ENCODE measurements around the gene DNAJB12. TPM values are rescaled to one million over a fixed set of nuclear protein-coding genes. Genes with fewer than 3 reads are reported as not detected.
"Not testable (repeated sequence)": the region's sequence is repeated elsewhere in the genome, so short reads cannot be mapped to it uniquely, and the experiment has no call there.

DNAJB12 gene
- total RNA-seq = 10 to 100 TPM; 17.5 to 22.0 TPM
- polyA plus RNA-seq = 10 to 100 TPM; 15.9 to 20.3 TPM

GRCh38 chr10:72354356-72355213 is at the start of gene DNAJB12:
DNAJB12 (minus strand) TSS chr10:72354919; CDS start chr10:72354897, 22 bp downstream.
- WGBS = under 1% methylated on average over 74 of the region's 74 CpGs
- Histone ChIP-seq H3K4me1 (ENCODE audit: control insufficient read depth in 4 of 4, insufficient read depth in 4 of 4, low read length in 3 of 4) (peaks cover 3 to 23% (median 17%) of the 10 kb centered on the region in 4 donors), H3K9me3 (ENCODE audit: control insufficient read depth in 4 of 4, low read length in 3 of 4) (no peaks in the 10 kb centered on the region), H3K27ac (ENCODE audit: low read depth in 1 of 2, low read length in 2 of 2) (peak within 1 kb of the TSS; percentile 90 to 98), H3K4me3 (ENCODE audit: low read depth in 1 of 3, low read length in 3 of 3) (peak within 1 kb of the TSS; percentile 76 to 98 (median 83)), H3K9ac (ENCODE audit: low read depth in 1 of 2, low read length in 2 of 2) (peak within 1 kb of the TSS; percentile 82 to 86), H3K36me3 (ENCODE audit: control insufficient read depth in 4 of 4, insufficient read depth in 3 of 4, low read depth in 1 of 4, low read length in 3 of 4) (peaks cover 0 to 8% (median under 1%) of the 10 kb centered on the region in 4 donors), H3K27me3 (ENCODE audit: control insufficient read depth in 4 of 4, insufficient read depth in 4 of 4, low read length in 3 of 4) (no peaks in the 10 kb centered on the region)
- DNase-seq (ENCODE audit: low spot score) = peak; percentile 92
- peak; percentile 38 for TF ChIP-seq MAX (IDR thresholded peaks at IDR 0.05)
- TF ChIP-seq JUND (IDR thresholded peaks at IDR 0.05) = peak in 1 of 2 donors; percentile 27
- TF ChIP-seq GABPA (IDR thresholded peaks at IDR 0.05 in 1 of 2, conservative IDR thresholded peaks at IDR 0.05 in 1 of 2) = peak in 1 of 2 donors; percentile 75
- no peak for TF ChIP-seq RAD21 (IDR thresholded peaks at IDR 0.05)
- peak; percentile 38 for TF ChIP-seq FOXA1 (IDR thresholded peaks at IDR 0.05)
- TF ChIP-seq RXRA (IDR thresholded peaks at IDR 0.05) = no peak
- no peak for TF ChIP-seq ZBTB33 (IDR thresholded peaks at IDR 0.05)
- peak; percentile 22 for TF ChIP-seq TAF1 (conservative IDR thresholded peaks at IDR 0.05)
- peak; percentile 83 for TF ChIP-seq YY1 (IDR thresholded peaks at IDR 0.05)
- TF ChIP-seq REST (IDR thresholded peaks at IDR 0.05) = peak; percentile 70
- peak; percentile 43 for TF ChIP-seq FOXA2 (IDR thresholded peaks at IDR 0.05)
- no peak for TF ChIP-seq NR2F2 (IDR thresholded peaks at IDR 0.05)
- TF ChIP-seq SP1 (IDR thresholded peaks at IDR 0.05) = peak; percentile 43

- not testable (repeated sequence) for H3K27ac ChIP-seq (ENCODE audit: low read depth in 1 of 2, low read length in 2 of 2); H3K4me3 ChIP-seq (ENCODE audit: low read depth in 1 of 3, low read length in 3 of 3); H3K27me3 ChIP-seq (ENCODE audit: control insufficient read depth in 4 of 4, insufficient read depth in 4 of 4, low read length in 3 of 4); DNase-seq (ENCODE audit: low spot score); H3K9me3 ChIP-seq (ENCODE audit: control insufficient read depth in 4 of 4, low read length in 3 of 4); H3K4me1 ChIP-seq (ENCODE audit: control insufficient read depth in 4 of 4, insufficient read depth in 4 of 4, low read length in 3 of 4); H3K9ac ChIP-seq (ENCODE audit: low read depth in 1 of 2, low read length in 2 of 2)
- WGBS = 83% methylated on average over 3 of the region's 3 CpGs
- TF ChIP-seq RAD21 (IDR thresholded peaks at IDR 0.05) = peak in 1 of 2 donors; percentile 2
- H3K36me3 ChIP-seq (ENCODE audit: control insufficient read depth in 4 of 4, insufficient read depth in 3 of 4, low read depth in 1 of 4, low read length in 3 of 4) = peaks cover 0 to 17% (median 5%) of the 10 kb centered on the region in 4 donors
Observed at GRCh38 chr10:72395581-72395980, 40.9 kb upstream of the DNAJB12 start.

Measured in liver (tissue), 9 donors.